Activated naive CD8-positive, alpha-beta T cell (primary cell): ENCODE measurements around the gene PLEKHF1.
A peak's percentile ranks its signal among the peaks of the same experiment; 100 is the strongest.

Experiments used
- H3K27ac Mint-ChIP-seq: one replicate; pipeline ENCODE4 v1.8.0; 2021; ENCODE audit warnings: mixed read lengths
- H3K27me3 Mint-ChIP-seq: one replicate; pipeline ENCODE4 v1.8.0; 2021; ENCODE audit warnings: mixed read lengths
- H3K36me3 Mint-ChIP-seq: one replicate; pipeline ENCODE4 v1.8.0; 2021; ENCODE audit warnings: mixed read lengths
- H3K4me1 Mint-ChIP-seq: one replicate; pipeline ENCODE4 v1.8.0; 2021; ENCODE audit warnings: low read depth, mixed read lengths
- H3K4me3 Mint-ChIP-seq: one replicate; pipeline ENCODE4 v1.8.0; 2021; ENCODE audit warnings: mild to moderate bottlenecking, mixed read lengths
- H3K9me3 Mint-ChIP-seq: one replicate; pipeline ENCODE4 v1.8.0; 2021; ENCODE audit warnings: low read depth, mixed read lengths

PLEKHF1 gene

GRCh38 chr19:29645911-29646310, 19.4 kb upstream of the PLEKHF1 start:
- H3K27me3 Mint-ChIP-seq = no peaks in the 10 kb centered on the region
- no peak overlapping the region for H3K4me3 Mint-ChIP-seq
- H3K36me3 Mint-ChIP-seq = no peaks in the 10 kb centered on the region
- H3K27ac Mint-ChIP-seq = peak overlapping the region; percentile 52
- no peaks in the 10 kb centered on the region for H3K9me3 Mint-ChIP-seq
- peaks cover 16% of the 10 kb centered on the region for H3K4me1 Mint-ChIP-seq

- peaks cover 3% of the 10 kb centered on the region for H3K9me3 Mint-ChIP-seq
- peaks cover 4% of the 10 kb centered on the region for H3K36me3 Mint-ChIP-seq
- no peak overlapping the region for H3K4me3 Mint-ChIP-seq
- H3K27ac Mint-ChIP-seq = no peak overlapping the region
- no peaks in the 10 kb centered on the region for H3K27me3 Mint-ChIP-seq
- H3K4me1 Mint-ChIP-seq = peaks cover 10% of the 10 kb centered on the region
Observed at GRCh38 chr19:29650772-29651387, 14.4 kb upstream of the PLEKHF1 start.

- Mint-ChIP-seq H3K36me3 (peaks cover 4% of the 10 kb centered on the region), H3K27ac (no peak overlapping the region), H3K27me3 (no peaks in the 10 kb centered on the region), H3K9me3 (peaks cover 3% of the 10 kb centered on the region), H3K4me3 (no peak overlapping the region), H3K4me1 (peaks cover 5% of the 10 kb centered on the region)
Observed at GRCh38 chr19:29651622-29652394, 13.5 kb upstream of the PLEKHF1 start.

- H3K9me3 Mint-ChIP-seq = peaks cover 3% of the 10 kb centered on the region
- H3K4me1 Mint-ChIP-seq = peaks cover 5% of the 10 kb centered on the region
- H3K36me3 Mint-ChIP-seq = peaks cover 4% of the 10 kb centered on the region
- no peak overlapping the region for H3K4me3 Mint-ChIP-seq
- no peak overlapping the region for H3K27ac Mint-ChIP-seq
- H3K27me3 Mint-ChIP-seq = no peaks in the 10 kb centered on the region
Observed at GRCh38 chr19:29653398-29653797, 11.9 kb upstream of the PLEKHF1 start.

- Mint-ChIP-seq H3K4me1 (peaks cover 13% of the 10 kb centered on the region), H3K9me3 (peaks cover 3% of the 10 kb centered on the region), H3K4me3 (no peak overlapping the region), H3K36me3 (peaks cover 4% of the 10 kb centered on the region), H3K27ac (no peak overlapping the region), H3K27me3 (no peaks in the 10 kb centered on the region)
Observed at GRCh38 chr19:29655648-29656335, 9.5 kb upstream of the PLEKHF1 start.

GRCh38 chr19:29658221-29658991, 6.9 kb upstream of the PLEKHF1 start:
- Mint-ChIP-seq H3K36me3 (peaks cover 4% of the 10 kb centered on the region), H3K9me3 (peaks cover 3% of the 10 kb centered on the region), H3K27ac (peak overlapping the region; percentile 16), H3K27me3 (no peaks in the 10 kb centered on the region), H3K4me1 (peaks cover 36% of the 10 kb centered on the region), H3K4me3 (no peak overlapping the region)

- Mint-ChIP-seq H3K27ac (peak overlapping the region; percentile 83), H3K4me1 (peaks cover 41% of the 10 kb centered on the region), H3K27me3 (no peaks in the 10 kb centered on the region), H3K4me3 (peak overlapping the region; percentile 36), H3K36me3 (no peaks in the 10 kb centered on the region), H3K9me3 (no peaks in the 10 kb centered on the region)
Observed at GRCh38 chr19:29660835-29661234, 4.4 kb upstream of the PLEKHF1 start.

- H3K4me3 Mint-ChIP-seq = peak overlapping the region; percentile 58
- H3K9me3 Mint-ChIP-seq = no peaks in the 10 kb centered on the region
- no peaks in the 10 kb centered on the region for H3K36me3 Mint-ChIP-seq
- no peaks in the 10 kb centered on the region for H3K27me3 Mint-ChIP-seq
- H3K4me1 Mint-ChIP-seq = peaks cover 49% of the 10 kb centered on the region
- H3K27ac Mint-ChIP-seq = peak overlapping the region; percentile 68
Observed at GRCh38 chr19:29662278-29662603, 3.0 kb upstream of the PLEKHF1 start.

GRCh38 chr19:29662604-29663404, 2.5 kb upstream of the PLEKHF1 start:
- Mint-ChIP-seq H3K27me3 (no peaks in the 10 kb centered on the region), H3K27ac (peak overlapping the region; percentile 68), H3K4me3 (peak overlapping the region; percentile 58), H3K4me1 (peaks cover 55% of the 10 kb centered on the region), H3K36me3 (no peaks in the 10 kb centered on the region), H3K9me3 (no peaks in the 10 kb centered on the region)

- peaks cover 66% of the 10 kb centered on the region for H3K4me1 Mint-ChIP-seq
Observed at GRCh38 chr19:29663861-29664752, 1.2 kb upstream of the PLEKHF1 start.

GRCh38 chr19:29664753-29665214, 477 bp upstream of the PLEKHF1 start:
- no peaks in the 10 kb centered on the region for H3K27me3 Mint-ChIP-seq
- H3K27ac Mint-ChIP-seq = peak overlapping the region; percentile 54
- peaks cover 73% of the 10 kb centered on the region for H3K4me1 Mint-ChIP-seq
- H3K9me3 Mint-ChIP-seq = no peaks in the 10 kb centered on the region
- no peaks in the 10 kb centered on the region for H3K36me3 Mint-ChIP-seq
- H3K4me3 Mint-ChIP-seq = peak overlapping the region; percentile 80

More at GRCh38 chr19:29663861-29664752, 1.2 kb upstream of the PLEKHF1 start:
- Mint-ChIP-seq H3K27ac (peak overlapping the region; percentile 58), H3K27me3 (no peaks in the 10 kb centered on the region), H3K4me3 (peak overlapping the region; percentile 80), H3K36me3 (no peaks in the 10 kb centered on the region), H3K9me3 (no peaks in the 10 kb centered on the region)

GRCh38 chr19:29665826-29666577, 741 bp downstream of the PLEKHF1 start:
- Mint-ChIP-seq H3K4me3 (peak overlapping the region; percentile 91), H3K27me3 (no peaks in the 10 kb centered on the region), H3K36me3 (peaks cover 4% of the 10 kb centered on the region), H3K9me3 (no peaks in the 10 kb centered on the region), H3K4me1 (peaks cover 76% of the 10 kb centered on the region), H3K27ac (peak overlapping the region; percentile 76)
